GM12875 (cell line): ENCODE data around the gene CCDC15.
"Not testable (repeated sequence)": the region's sequence is repeated elsewhere in the genome, so short reads cannot be mapped to it uniquely, and the experiment has no call there.

ENCODE experiments used
- H3K4me3 ChIP-seq: one replicate; pipeline ENCODE4 v1.5.1; 2011; ENCODE audit warnings: low read depth, low read length, control low read depth
- TF ChIP-seq, protein P1 (sequence below): IDR thresholded peaks from 2 replicates; pipeline ENCODE4 v1.5.1; 2011; ENCODE audit warnings: low read depth, mild to moderate bottlenecking, control low read depth, inconsistent platforms, low read length, moderate library complexity, borderline replicate concordance; ENCODE audit not compliant: insufficient read depth

Gene CCDC15

DNA sequence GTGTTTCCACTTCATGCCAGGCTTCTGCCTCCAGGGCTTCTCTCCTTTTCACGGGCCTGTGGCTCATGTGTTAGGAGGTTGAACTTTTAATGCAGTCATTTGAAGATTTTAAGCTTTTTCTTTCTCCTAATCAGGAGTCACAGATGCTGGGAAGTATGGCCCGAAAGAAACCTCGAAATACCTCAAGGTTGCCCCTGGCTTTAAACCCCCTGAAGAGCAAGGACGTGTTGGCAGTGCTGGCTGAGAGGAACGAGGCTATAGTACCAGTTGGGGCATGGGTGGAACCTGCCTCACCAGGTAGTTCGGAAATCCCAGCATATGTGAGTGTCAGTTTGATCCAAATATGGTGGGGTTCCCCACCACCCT is 571 bp downstream of the CCDC15 start:
- H3K4me3 ChIP-seq: peak overlapping the region; percentile 51
- TF ChIP-seq, protein P1, sequence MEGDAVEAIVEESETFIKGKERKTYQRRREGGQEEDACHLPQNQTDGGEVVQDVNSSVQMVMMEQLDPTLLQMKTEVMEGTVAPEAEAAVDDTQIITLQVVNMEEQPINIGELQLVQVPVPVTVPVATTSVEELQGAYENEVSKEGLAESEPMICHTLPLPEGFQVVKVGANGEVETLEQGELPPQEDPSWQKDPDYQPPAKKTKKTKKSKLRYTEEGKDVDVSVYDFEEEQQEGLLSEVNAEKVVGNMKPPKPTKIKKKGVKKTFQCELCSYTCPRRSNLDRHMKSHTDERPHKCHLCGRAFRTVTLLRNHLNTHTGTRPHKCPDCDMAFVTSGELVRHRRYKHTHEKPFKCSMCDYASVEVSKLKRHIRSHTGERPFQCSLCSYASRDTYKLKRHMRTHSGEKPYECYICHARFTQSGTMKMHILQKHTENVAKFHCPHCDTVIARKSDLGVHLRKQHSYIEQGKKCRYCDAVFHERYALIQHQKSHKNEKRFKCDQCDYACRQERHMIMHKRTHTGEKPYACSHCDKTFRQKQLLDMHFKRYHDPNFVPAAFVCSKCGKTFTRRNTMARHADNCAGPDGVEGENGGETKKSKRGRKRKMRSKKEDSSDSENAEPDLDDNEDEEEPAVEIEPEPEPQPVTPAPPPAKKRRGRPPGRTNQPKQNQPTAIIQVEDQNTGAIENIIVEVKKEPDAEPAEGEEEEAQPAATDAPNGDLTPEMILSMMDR: no peak

DNA sequence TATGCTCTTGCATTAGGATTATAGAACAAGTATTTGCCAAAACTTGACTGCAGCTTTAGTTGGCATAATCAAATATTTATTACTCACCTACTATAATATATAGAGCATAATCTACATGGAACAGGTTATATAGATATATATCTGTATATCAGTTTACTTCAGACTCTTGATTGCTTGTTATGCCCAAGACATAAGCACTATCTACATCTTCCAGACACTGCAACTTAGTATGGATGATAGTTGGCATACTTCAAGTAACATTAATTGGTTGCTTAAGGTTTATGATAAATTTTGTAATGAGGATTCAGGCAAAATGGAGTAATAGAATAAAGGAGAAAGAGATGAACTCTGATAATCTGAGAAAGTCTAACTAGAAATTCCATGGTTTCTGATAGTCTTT is 1.0 kb downstream of the CCDC15 start:
- no peak overlapping the region for H3K4me3 ChIP-seq
- TF ChIP-seq, protein P1: no peak

DNA sequence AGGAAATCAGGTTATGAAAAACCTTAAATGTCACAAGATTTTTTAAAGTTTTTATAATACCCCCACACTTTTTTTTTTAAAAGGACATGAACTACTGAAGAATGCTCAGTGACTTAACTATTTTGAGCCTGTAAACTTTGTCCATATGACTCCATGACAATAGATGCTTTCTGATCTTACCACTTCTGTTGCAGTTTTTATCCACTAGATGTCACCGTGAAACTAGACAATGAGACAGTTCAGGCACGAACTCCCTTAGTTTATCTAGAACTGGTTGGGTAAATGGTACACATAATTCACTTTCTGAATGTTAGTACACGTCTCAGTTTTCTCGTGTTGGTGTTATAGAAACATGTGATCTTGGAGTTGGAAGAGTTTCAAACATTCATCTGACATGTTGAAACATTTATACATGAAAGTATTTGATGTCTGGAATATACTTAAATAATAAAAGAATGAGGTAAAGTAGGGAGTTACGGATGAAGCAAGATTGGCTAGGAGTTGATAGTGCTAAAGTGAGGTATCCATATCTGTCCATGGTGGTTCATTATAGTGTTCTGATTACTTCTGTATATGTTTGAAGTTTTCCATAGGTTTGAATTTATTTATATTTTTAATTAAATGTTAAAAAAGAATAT is 8.1 kb downstream of the CCDC15 start:
- TF ChIP-seq, protein P1: peak; percentile 53; the same call in 1 of the 2 replicates
- H3K4me3 ChIP-seq: no peak overlapping the region

DNA sequence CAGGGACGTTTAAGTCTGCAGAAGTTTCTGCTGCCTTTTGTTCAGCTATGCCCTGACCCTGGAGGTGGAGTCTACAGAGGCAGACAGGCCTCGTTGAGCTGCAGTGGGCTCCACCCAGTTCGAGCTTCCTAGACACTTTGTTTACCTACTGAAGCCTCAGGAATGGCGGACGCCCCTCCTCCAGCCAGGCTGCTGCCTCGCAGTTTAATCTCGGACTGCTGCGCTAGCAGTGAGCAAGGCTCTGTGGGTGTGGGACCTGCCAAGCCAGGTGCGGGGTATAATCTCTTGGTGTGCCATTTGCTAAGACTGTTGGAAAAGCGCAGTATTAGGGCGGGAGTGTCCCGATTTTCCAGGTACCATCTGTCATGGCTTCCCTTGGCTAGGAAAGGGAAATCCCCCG is 14.2 kb downstream of the CCDC15 start:
- H3K4me3 ChIP-seq: not testable (repeated sequence)

DNA sequence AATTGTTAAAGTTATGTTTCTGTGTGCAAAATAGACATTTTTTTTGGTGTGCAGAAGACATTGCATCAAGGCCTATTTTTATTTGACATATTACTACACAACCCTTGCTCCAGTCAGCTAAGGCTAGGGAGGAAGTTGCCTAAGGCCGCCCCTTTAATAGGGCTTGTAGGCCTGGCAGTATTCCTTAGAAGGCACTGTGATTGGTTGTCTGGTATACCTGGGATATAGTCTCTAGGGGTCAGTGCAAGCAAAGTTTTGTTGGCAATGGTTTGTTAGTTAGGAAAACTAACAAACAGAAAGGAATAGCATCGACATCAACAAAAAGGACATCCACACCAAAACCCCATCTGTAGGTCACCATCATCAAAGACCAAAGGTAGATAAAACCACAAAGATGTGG is 16.9 kb downstream of the CCDC15 start:
- no peak overlapping the region for H3K4me3 ChIP-seq
- TF ChIP-seq, protein P1: no peak

DNA sequence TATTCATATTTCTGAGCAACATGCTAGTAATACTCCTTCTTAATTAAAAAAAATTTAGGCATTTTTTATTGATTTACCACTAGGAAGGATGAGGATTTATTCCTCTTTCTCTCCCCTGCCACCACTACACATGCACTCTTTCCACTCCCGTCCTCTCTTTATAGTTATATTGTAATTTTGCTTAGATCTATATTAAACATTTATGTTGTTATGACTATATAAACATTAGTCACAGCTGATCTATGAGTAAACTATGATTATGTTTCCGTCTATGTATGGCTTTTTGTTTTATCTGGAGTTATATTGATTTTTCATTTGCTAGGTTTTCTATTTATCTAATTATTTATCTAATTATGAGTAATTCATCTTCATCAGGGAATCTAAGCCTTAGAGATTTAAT is 17.8 kb downstream of the CCDC15 start:
- H3K4me3 ChIP-seq: no peak overlapping the region
- TF ChIP-seq, protein P1: no peak

DNA sequence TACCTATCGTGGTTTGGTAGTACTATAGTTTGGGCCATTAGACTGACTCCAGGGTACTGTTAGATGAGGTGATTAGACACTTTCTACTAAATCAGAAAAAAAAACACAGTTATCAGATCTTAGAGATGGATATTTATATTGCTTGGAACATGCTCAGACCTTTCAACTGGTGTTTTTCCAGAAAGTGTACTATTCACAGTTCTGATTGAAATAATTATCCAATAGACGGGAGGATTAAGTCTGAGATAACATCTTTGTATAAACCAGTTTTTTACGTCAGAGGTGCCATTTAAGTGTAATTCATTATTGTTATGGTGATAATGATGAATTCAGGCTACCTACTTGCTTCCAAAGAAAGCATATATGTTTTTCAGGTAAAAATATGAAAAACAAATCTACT is 22.5 kb downstream of the CCDC15 start:
- TF ChIP-seq, protein P1: no peak

DNA sequence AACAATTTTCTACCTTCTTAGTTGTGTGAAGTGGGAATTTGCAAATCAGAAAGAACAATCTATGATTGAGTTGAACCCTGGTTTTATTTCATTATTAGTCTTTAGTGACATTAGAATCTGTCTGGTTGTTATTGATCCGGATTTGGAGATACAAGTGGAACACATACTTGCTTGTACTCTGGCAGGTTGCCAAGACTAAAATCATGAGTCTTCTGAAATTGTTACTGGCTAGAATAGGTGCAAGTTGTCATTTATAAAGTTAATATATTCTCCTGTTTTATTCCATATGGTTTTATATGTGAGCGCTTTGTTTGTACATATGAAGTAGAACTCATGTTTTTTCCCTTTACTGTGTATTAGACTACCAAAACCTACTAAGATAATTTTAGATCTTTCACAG is 23.0 kb downstream of the CCDC15 start:
- H3K4me3 ChIP-seq: no peak overlapping the region
- TF ChIP-seq, protein P1: no peak

More for the DNA sequence above, 22.5 kb downstream of the CCDC15 start:
- no peak overlapping the region for H3K4me3 ChIP-seq
